Smooth muscle cell (in vitro differentiated cells): ENCODE data around the gene INPP5A. TPM values are rescaled to one million over a fixed set of nuclear protein-coding genes. Genes with fewer than 3 reads are reported as not detected.

Source experiments
- DNase-seq: peaks from one replicate; lab custom pipeline; 2025; ENCODE audit not compliant: unreplicated experiment; lab: John Stamatoyannopoulos, UW
- H2AFZ ChIP-seq: fragments of 200-600 bp; sonication (generic); 2 replicates; pipeline ENCODE4 v1.6.0; 2016; ENCODE audit warnings: antibody characterized with exemption, low read depth, mild to moderate bottlenecking
- H3F3A ChIP-seq: fragments of 200-600 bp; sonication (generic); 2 replicates; pipeline ENCODE4 v1.6.0; 2017; ENCODE audit warnings: antibody characterized with exemption, low read depth
- H3K27ac ChIP-seq: fragments of 200-600 bp; sonication (generic); 2 replicates; pipeline ENCODE4 v1.5.1; 2016; ENCODE audit warnings: low read depth, mild to moderate bottlenecking
- H3K27me3 ChIP-seq: fragments of 200-600 bp; sonication (generic); 2 replicates; pipeline ENCODE4 v1.6.1; 2016; ENCODE audit warnings: low read depth, mild to moderate bottlenecking
- H3K36me3 ChIP-seq: fragments of 200-600 bp; sonication (generic); 2 replicates; pipeline ENCODE4 v1.5.1; 2016; ENCODE audit warnings: low read depth
- H3K4me1 ChIP-seq: fragments of 200-600 bp; sonication (generic); 2 replicates; pipeline ENCODE4 v1.5.1; 2016; ENCODE audit warnings: low read depth
- H3K4me2 ChIP-seq: fragments of 200-600 bp; sonication (generic); 2 replicates; pipeline ENCODE4 v1.6.0; 2016; ENCODE audit warnings: mild to moderate bottlenecking
- H3K4me3 ChIP-seq: fragments of 200-600 bp; sonication (generic); 2 replicates; pipeline ENCODE4 v1.5.1; 2016; ENCODE audit warnings: mild to moderate bottlenecking
- H3K79me2 ChIP-seq: fragments of 200-600 bp; sonication (generic); 2 replicates; pipeline ENCODE4 v1.6.0; 2016; ENCODE audit warnings: low read depth, mild to moderate bottlenecking
- H3K9ac ChIP-seq: fragments of 200-600 bp; sonication (generic); 2 replicates; pipeline ENCODE4 v1.6.0; 2016; ENCODE audit warnings: low read depth
- H3K9me3 ChIP-seq: fragments of 200-600 bp; sonication (generic); replicated peaks from 2 replicates; pipeline ENCODE4 v1.5.1; 2016; ENCODE audit warnings: low read depth
- H4K20me1 ChIP-seq: fragments of 200-600 bp; sonication (generic); 2 replicates; pipeline ENCODE4 v1.6.0; 2016; ENCODE audit warnings: low read depth
- WGBS: methylation state at CpG from one replicate; pipeline ENCODE4 v1.1.7; 2016; ENCODE audit warnings: low lambda C conversion rate; 5-methylcytosine and 5-hydroxymethylcytosine counted together
- polyA plus RNA-seq: library from polyadenylated mRNA; unstranded; fragments of >200 nt; fragmentation: Nextera tagmentation; extraction: Ambion mirVana; gene quantifications from 2 replicates; pipeline ENCODE4 v1.2.1, GENCODE V29; 2016
- total RNA-seq: library from RNA; depleted of rRNA; stranded (reverse); fragments of >200 nt; gene quantifications from 2 replicates; pipeline ENCODE4 v1.2.3, GENCODE V29; 2014
- TF ChIP-seq, protein P1 (sequence below): fragments of 200-600 bp; sonication (generic); IDR thresholded peaks from 2 replicates; pipeline ENCODE4 v1.5.1; 2017; ENCODE audit warnings: borderline replicate concordance, mild to moderate bottlenecking, antibody characterized with exemption; ENCODE audit not compliant: insufficient read depth, poor library complexity, severe bottlenecking

Gene INPP5A
- total and polyA plus RNA-seq, 2 experiments from 2014 or later, result 48.0 to 55.9 TPM

DNA sequence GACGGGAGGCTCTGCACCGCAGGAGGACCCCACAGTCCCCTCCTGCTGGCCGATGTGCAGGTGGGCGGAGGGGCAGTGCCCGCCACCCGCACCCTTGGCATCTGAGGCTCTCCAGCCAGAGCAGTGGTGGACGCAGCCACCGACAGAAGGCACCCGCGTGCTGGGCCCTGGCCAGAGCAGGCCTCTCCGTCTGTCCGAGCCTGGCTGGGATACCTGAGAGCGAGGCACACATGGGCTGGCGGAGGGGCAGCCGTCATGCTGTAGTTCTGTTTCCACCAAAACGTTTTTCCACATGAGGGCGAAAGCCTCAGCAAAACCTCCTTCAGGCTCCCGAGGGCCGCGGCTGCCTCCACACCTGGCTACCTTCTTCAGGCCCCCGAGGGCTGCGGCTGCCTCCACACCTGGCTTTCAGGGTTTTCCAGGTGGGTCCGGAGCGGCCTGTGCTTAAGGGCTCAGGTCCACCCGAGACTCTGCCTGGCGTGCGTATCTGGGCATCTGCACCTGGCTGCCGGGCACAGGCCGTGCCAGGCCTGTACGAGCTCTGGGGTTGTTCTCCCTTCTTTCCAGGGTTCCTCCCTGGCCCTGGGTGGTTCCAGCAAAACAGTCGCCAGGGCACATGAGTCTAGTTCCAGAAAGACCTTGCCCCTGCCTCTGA, 115.5 kb downstream of the INPP5A start:
- TF ChIP-seq, protein P1, sequence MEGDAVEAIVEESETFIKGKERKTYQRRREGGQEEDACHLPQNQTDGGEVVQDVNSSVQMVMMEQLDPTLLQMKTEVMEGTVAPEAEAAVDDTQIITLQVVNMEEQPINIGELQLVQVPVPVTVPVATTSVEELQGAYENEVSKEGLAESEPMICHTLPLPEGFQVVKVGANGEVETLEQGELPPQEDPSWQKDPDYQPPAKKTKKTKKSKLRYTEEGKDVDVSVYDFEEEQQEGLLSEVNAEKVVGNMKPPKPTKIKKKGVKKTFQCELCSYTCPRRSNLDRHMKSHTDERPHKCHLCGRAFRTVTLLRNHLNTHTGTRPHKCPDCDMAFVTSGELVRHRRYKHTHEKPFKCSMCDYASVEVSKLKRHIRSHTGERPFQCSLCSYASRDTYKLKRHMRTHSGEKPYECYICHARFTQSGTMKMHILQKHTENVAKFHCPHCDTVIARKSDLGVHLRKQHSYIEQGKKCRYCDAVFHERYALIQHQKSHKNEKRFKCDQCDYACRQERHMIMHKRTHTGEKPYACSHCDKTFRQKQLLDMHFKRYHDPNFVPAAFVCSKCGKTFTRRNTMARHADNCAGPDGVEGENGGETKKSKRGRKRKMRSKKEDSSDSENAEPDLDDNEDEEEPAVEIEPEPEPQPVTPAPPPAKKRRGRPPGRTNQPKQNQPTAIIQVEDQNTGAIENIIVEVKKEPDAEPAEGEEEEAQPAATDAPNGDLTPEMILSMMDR, result no peak
- H3K4me1 ChIP-seq, result no peaks in the 10 kb centered on the region
- no peaks in the 10 kb centered on the region for H3K36me3 ChIP-seq
- H3K27me3 ChIP-seq, result no peaks in the 10 kb centered on the region
- H3F3A ChIP-seq, result no peaks in the 10 kb centered on the region
- H3K4me3 ChIP-seq, result no peak overlapping the region
- no peak overlapping the region for H2AFZ ChIP-seq
- WGBS, result 95% methylated on average over 31 of the region's 31 CpGs
- no peak overlapping the region for H3K27ac ChIP-seq
- no peaks in the 10 kb centered on the region for H3K9me3 ChIP-seq
- no peak for DNase-seq
- no peaks in the 10 kb centered on the region for H3K79me2 ChIP-seq
- no peak overlapping the region for H3K4me2 ChIP-seq
- peaks cover 94% of the 10 kb centered on the region for H4K20me1 ChIP-seq
- no peak overlapping the region for H3K9ac ChIP-seq

DNA sequence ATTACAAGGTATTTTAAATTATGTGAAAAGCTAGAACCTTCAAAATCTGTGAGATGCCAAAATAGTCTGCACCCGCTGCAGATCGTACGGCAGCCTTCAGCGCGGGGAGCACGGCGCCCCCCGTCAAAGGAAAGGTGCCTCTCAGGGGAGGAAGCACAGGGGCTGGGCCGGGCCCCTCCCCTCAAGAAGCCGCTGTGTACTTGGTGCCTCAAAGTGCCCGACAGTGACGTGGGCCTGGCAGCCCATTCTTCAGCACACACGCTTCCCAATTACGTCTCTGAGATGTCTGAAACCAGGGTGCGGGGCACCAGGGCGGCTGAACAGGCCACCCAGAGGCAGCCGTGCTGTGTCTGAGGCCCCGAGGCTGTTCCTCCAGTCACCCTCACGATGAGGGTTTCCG, 116.1 kb downstream of the INPP5A start:
- no peaks in the 10 kb centered on the region for H3K9me3 ChIP-seq
- H3K27me3 ChIP-seq, result no peaks in the 10 kb centered on the region
- no peaks in the 10 kb centered on the region for H3K79me2 ChIP-seq
- H3K36me3 ChIP-seq, result no peaks in the 10 kb centered on the region
- no peak overlapping the region for H3K27ac ChIP-seq
- TF ChIP-seq, protein P1, result no peak
- H3K9ac ChIP-seq, result no peak overlapping the region
- H3K4me2 ChIP-seq, result no peak overlapping the region
- peaks cover 88% of the 10 kb centered on the region for H4K20me1 ChIP-seq
- no peak for DNase-seq
- no peaks in the 10 kb centered on the region for H3K4me1 ChIP-seq
- H3K4me3 ChIP-seq, result no peak overlapping the region
- no peak overlapping the region for H2AFZ ChIP-seq
- H3F3A ChIP-seq, result no peaks in the 10 kb centered on the region
- 94% methylated on average over 20 of the region's 20 CpGs for WGBS

DNA sequence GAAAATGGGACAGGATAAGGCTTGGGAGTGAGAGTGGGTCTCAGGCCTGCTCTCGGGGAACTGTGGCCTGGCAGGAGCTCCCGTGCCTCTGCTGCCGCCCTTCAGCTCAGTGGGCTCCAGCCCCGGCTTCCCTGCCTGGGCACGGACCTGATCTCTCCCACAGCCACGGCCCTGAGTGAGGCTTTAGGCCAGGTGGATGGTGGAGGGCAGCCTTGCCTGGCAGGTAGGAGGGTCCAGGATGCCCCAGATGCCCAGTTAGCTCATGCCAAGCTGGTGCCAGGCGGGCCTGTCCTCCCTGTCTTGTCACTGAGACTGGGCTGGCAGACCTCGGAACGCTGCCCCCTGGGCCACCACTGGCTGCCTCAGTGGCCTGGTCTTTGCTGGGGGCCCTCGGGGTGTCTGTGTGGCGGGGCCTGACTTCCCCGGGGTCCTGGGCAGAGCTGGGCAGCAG, 116.6 kb downstream of the INPP5A start:
- Histone ChIP-seq H2AFZ (no peak overlapping the region), H3F3A (no peaks in the 10 kb centered on the region), H3K27me3 (no peaks in the 10 kb centered on the region), H3K4me1 (no peaks in the 10 kb centered on the region), H3K4me3 (no peak overlapping the region), H3K79me2 (no peaks in the 10 kb centered on the region), H4K20me1 (peaks cover 83% of the 10 kb centered on the region), H3K9ac (no peak overlapping the region), H3K4me2 (no peak overlapping the region), H3K36me3 (no peaks in the 10 kb centered on the region), H3K9me3 (no peaks in the 10 kb centered on the region), H3K27ac (no peak overlapping the region)
- no peak for DNase-seq
- 92% methylated on average over 12 of the region's 12 CpGs for WGBS
- TF ChIP-seq, protein P1, result no peak
